K562 (cell line): ENCODE results near the gene RCC2. TPM values are rescaled to one million over a fixed set of nuclear protein-coding genes. Genes with fewer than 3 reads are reported as not detected.

Experiments used
- CREBBP ChIP-seq: IDR thresholded peaks from one replicate; pipeline ENCODE4 v1.6.1; 2012; ENCODE audit warnings: low read depth, mild to moderate bottlenecking, control low read depth, inconsistent platforms, low read length
- ZNF445 ChIP-seq: fragments of 250-450 bp; sonication (Bioruptor Pico); IDR thresholded peaks from 2 replicates; pipeline ENCODE4 v1.4.0; 2020; ENCODE audit warnings: low read depth, mild to moderate bottlenecking, moderate library complexity
- polyA plus RNA-seq, 8 experiments: library from polyadenylated mRNA; depleted of rRNA in 4 of 8; stranded (reverse) in 5 of 8; unstranded in 3 of 8; fragments of >200 nt; fragmentation: Nextera tagmentation in 2 of 8; fragmentation: Illumina TruSeq in 1 of 8; extraction: Ambion mirVana in 2 of 8; extraction: Trizol in 1 of 8; gene quantifications; 2 replicates each; pipeline versions ENCODE4 v1.2.1 to v1.2.3, GENCODE V29; 2011 to 2014; ENCODE audit warnings: inconsistent platforms in 1 of 8, missing spikeins in 1 of 8
- total RNA-seq, 7 experiments: library from RNA; depleted of rRNA in 6 of 7; stranded (reverse); fragments of >200 nt in 6 of 7; fragmentation: Illumina TruSeq in 2 of 7; extraction: Trizol in 2 of 7; gene quantifications; 2 replicates each; pipeline versions ENCODE4 v1.2.1 to v1.2.3, GENCODE V29; 2011 to 2021; ENCODE audit warnings: low replicate concordance in 1 of 7
- TF ChIP-seq, protein P1 (sequence below): sonication (generic); formaldehyde crosslinking; IDR thresholded peaks from 2 replicates; pipeline ENCODE4 v1.8.0; 2022; ENCODE audit warnings: missing genetic modification reagents, mild to moderate bottlenecking, borderline replicate concordance
- TF ChIP-seq, protein P2 (sequence below): fragments of 250-450 bp; sonication (Bioruptor Pico); IDR thresholded peaks from 2 replicates; pipeline ENCODE4 v1.5.0; 2022; ENCODE audit warnings: mild to moderate bottlenecking
- TF ChIP-seq, protein P3 (sequence below): fragments of 450-650 bp; formaldehyde crosslinking; IDR thresholded peaks from 2 replicates; pipeline ENCODE4 v1.4.0; 2020; ENCODE audit warnings: mild to moderate bottlenecking, moderate library complexity
- TF ChIP-seq, protein P4 (sequence below): sonication (generic); formaldehyde crosslinking; IDR thresholded peaks from 2 replicates; pipeline ENCODE4 v1.8.0; 2023; ENCODE audit warnings: missing genetic modification reagents, mild to moderate bottlenecking, borderline replicate concordance
- TF ChIP-seq, protein P5 (sequence below): fragments of 200-400 bp; formaldehyde crosslinking; IDR thresholded peaks from 2 replicates; pipeline ENCODE4 v1.6.1; 2017; ENCODE audit warnings: mild to moderate bottlenecking, low read depth, low read length, moderate library complexity

The RCC2 gene
- total and polyA plus RNA-seq, 9 of the 15 experiments (the other 6 are each of a cell fraction or from before 2014, with no cell fraction given): 31.8 to 292 (median 116) TPM

DNA sequence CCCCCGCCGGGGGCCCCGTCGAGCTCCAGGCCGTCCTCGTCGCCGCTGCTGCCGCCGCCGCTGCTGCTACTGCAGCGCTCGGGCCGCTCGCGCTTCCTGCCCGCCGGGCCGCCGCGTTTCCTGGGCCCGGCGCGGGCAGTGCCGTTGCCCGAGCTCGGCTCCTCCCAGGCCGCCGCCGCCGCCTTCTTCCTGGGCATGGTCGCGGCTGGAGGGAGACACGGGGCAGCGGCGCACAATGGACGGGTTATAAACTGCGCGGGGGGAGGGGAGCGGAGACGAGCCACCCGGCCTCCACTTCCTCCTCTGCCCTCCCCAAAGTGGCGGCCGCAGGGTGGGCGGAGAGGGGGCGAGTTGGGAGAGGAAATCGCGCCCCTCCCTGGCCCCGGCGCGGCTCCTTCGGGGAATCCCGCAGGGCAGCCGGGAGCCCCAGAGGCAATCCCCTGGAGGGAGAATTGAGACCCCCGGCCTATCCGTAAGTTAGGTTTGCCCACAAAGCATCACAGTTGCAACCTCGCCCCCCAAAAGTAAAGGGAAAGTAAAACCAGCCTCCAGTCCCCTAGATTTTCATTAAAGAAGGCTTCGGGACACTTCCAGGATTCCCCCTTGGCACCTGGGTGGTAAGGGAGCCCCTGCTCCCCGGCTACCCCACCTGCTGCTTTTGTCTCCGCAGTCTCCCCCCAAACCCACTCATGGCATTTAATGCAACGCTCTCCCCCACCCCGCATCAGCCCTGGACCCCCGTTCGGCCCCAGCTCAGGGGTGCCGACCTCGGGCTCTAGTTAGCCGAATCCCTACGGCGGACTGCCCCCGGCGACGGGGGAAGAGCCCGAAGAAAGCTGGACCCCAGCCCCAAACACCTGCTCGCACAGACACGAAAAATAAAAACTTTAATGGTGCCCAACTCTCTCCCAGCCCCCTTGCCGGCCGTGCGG lies 893 bp downstream of the RCC2 start (continued):
- TF ChIP-seq, protein P1, sequence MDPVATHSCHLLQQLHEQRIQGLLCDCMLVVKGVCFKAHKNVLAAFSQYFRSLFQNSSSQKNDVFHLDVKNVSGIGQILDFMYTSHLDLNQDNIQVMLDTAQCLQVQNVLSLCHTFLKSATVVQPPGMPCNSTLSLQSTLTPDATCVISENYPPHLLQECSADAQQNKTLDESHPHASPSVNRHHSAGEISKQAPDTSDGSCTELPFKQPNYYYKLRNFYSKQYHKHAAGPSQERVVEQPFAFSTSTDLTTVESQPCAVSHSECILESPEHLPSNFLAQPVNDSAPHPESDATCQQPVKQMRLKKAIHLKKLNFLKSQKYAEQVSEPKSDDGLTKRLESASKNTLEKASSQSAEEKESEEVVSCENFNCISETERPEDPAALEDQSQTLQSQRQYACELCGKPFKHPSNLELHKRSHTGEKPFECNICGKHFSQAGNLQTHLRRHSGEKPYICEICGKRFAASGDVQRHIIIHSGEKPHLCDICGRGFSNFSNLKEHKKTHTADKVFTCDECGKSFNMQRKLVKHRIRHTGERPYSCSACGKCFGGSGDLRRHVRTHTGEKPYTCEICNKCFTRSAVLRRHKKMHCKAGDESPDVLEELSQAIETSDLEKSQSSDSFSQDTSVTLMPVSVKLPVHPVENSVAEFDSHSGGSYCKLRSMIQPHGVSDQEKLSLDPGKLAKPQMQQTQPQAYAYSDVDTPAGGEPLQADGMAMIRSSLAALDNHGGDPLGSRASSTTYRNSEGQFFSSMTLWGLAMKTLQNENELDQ: no peak
- TF ChIP-seq, protein P2, sequence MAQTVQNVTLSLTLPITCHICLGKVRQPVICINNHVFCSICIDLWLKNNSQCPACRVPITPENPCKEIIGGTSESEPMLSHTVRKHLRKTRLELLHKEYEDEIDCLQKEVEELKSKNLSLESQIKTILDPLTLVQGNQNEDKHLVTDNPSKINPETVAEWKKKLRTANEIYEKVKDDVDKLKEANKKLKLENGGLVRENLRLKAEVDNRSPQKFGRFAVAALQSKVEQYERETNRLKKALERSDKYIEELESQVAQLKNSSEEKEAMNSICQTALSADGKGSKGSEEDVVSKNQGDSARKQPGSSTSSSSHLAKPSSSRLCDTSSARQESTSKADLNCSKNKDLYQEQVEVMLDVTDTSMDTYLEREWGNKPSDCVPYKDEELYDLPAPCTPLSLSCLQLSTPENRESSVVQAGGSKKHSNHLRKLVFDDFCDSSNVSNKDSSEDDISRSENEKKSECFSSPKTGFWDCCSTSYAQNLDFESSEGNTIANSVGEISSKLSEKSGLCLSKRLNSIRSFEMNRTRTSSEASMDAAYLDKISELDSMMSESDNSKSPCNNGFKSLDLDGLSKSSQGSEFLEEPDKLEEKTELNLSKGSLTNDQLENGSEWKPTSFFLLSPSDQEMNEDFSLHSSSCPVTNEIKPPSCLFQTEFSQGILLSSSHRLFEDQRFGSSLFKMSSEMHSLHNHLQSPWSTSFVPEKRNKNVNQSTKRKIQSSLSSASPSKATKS (CRISPR knock-in tag): no peak
- TF ChIP-seq, protein P3, sequence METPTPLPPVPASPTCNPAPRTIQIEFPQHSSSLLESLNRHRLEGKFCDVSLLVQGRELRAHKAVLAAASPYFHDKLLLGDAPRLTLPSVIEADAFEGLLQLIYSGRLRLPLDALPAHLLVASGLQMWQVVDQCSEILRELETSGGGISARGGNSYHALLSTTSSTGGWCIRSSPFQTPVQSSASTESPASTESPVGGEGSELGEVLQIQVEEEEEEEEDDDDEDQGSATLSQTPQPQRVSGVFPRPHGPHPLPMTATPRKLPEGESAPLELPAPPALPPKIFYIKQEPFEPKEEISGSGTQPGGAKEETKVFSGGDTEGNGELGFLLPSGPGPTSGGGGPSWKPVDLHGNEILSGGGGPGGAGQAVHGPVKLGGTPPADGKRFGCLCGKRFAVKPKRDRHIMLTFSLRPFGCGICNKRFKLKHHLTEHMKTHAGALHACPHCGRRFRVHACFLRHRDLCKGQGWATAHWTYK: peak; percentile 9; the same call in 1 of the 2 replicates
- TF ChIP-seq, protein P4, sequence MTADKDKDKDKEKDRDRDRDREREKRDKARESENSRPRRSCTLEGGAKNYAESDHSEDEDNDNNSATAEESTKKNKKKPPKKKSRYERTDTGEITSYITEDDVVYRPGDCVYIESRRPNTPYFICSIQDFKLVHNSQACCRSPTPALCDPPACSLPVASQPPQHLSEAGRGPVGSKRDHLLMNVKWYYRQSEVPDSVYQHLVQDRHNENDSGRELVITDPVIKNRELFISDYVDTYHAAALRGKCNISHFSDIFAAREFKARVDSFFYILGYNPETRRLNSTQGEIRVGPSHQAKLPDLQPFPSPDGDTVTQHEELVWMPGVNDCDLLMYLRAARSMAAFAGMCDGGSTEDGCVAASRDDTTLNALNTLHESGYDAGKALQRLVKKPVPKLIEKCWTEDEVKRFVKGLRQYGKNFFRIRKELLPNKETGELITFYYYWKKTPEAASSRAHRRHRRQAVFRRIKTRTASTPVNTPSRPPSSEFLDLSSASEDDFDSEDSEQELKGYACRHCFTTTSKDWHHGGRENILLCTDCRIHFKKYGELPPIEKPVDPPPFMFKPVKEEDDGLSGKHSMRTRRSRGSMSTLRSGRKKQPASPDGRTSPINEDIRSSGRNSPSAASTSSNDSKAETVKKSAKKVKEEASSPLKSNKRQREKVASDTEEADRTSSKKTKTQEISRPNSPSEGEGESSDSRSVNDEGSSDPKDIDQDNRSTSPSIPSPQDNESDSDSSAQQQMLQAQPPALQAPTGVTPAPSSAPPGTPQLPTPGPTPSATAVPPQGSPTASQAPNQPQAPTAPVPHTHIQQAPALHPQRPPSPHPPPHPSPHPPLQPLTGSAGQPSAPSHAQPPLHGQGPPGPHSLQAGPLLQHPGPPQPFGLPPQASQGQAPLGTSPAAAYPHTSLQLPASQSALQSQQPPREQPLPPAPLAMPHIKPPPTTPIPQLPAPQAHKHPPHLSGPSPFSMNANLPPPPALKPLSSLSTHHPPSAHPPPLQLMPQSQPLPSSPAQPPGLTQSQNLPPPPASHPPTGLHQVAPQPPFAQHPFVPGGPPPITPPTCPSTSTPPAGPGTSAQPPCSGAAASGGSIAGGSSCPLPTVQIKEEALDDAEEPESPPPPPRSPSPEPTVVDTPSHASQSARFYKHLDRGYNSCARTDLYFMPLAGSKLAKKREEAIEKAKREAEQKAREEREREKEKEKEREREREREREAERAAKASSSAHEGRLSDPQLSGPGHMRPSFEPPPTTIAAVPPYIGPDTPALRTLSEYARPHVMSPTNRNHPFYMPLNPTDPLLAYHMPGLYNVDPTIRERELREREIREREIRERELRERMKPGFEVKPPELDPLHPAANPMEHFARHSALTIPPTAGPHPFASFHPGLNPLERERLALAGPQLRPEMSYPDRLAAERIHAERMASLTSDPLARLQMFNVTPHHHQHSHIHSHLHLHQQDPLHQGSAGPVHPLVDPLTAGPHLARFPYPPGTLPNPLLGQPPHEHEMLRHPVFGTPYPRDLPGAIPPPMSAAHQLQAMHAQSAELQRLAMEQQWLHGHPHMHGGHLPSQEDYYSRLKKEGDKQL (CRISPR knock-in tag): no peak
- TF ChIP-seq ZNF445 (CRISPR knock-in tag): no peak
- TF ChIP-seq, protein P5, sequence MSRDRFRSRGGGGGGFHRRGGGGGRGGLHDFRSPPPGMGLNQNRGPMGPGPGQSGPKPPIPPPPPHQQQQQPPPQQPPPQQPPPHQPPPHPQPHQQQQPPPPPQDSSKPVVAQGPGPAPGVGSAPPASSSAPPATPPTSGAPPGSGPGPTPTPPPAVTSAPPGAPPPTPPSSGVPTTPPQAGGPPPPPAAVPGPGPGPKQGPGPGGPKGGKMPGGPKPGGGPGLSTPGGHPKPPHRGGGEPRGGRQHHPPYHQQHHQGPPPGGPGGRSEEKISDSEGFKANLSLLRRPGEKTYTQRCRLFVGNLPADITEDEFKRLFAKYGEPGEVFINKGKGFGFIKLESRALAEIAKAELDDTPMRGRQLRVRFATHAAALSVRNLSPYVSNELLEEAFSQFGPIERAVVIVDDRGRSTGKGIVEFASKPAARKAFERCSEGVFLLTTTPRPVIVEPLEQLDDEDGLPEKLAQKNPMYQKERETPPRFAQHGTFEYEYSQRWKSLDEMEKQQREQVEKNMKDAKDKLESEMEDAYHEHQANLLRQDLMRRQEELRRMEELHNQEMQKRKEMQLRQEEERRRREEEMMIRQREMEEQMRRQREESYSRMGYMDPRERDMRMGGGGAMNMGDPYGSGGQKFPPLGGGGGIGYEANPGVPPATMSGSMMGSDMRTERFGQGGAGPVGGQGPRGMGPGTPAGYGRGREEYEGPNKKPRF: no peak
- TF ChIP-seq CREBBP: no peak
